GM12878 (cell line): Measurements from ENCODE around the gene CCDC81. TPM values are rescaled to one million over a fixed set of nuclear protein-coding genes. Genes with fewer than 3 reads are reported as not detected.

Experiments used
- ATAC-seq: fragments of 200-7000 bp; cut with Tn5 transposase; 3 replicates; pipeline ENCODE4 v1.9.1; 2020; ENCODE audit warnings: mild to moderate bottlenecking, moderate library complexity
- BruUV-seq: library from RNA; stranded (reverse); fragments of 400-500 nt; replicated peaks from 2 replicates; lab custom pipeline; 2021; lab: Mats Ljungman, UMichigan
- CTCF ChIA-PET: fragments of 300-600 bp; sonication (Branson Sonifier 250); formaldehyde crosslinking; extraction: SDS; loops from one replicate; lab custom pipeline; 2021; ENCODE audit warnings: inconsistent platforms; lab: Yijun Ruan, JAX
- POLR2A ChIA-PET: fragments of 350-600 bp; formaldehyde crosslinking; extraction: SDS; loops from one replicate; lab custom pipeline; 2021; ENCODE audit warnings: inconsistent platforms; lab: Charles Lee
- RAD21 ChIA-PET: fragments of 300-600 bp; sonication (Branson Sonifier 250); formaldehyde crosslinking; loops from one replicate; lab custom pipeline; 2023; ENCODE audit warnings: antibody characterized with exemption; ENCODE audit not compliant: unreplicated experiment; lab: Charles Lee
- SMC1A ChIA-PET: fragments of 300-600 bp; sonication (Branson Sonifier 250); formaldehyde crosslinking; loops from one replicate; lab custom pipeline; 2023; ENCODE audit not compliant: unreplicated experiment, uncharacterized antibody; lab: Charles Lee
- DNase-seq: peaks from one replicate; pipeline ENCODE4 v3.0.0-alpha.2; 2011; ENCODE audit warnings: low read depth, low spot score
- FAIRE-seq: peaks from 3 replicates; lab custom pipeline; 2011; peaks lifted over from hg19 to GRCh38; lab: Jason Lieb, UNC
- H2AFZ ChIP-seq: 2 replicates; pipeline ENCODE4 v1.6.0; 2011; ENCODE audit warnings: low read depth, low read length, control low read depth; ENCODE audit not compliant: control insufficient read depth
- H3K27ac ChIP-seq: 2 replicates; pipeline ENCODE4 v1.5.1; 2011; ENCODE audit warnings: control low read depth; ENCODE audit not compliant: control insufficient read depth, insufficient read depth
- H3K27me3 ChIP-seq, 2 experiments: replicated peaks in 1 of 2; 2 replicates each; pipeline versions ENCODE4 v1.6.0 to v1.6.1; 2011; ENCODE audit warnings: low read length in 1 of 2; ENCODE audit not compliant: control insufficient read depth in 2 of 2, insufficient read depth in 2 of 2
- H3K36me3 ChIP-seq, 2 experiments: 2 replicates each; pipeline ENCODE4 v1.5.1; 2011; ENCODE audit warnings: low read length in 1 of 2; ENCODE audit not compliant: control insufficient read depth in 2 of 2, insufficient read depth in 2 of 2
- H3K4me1 ChIP-seq: 2 replicates; pipeline ENCODE4 v1.6.1; 2011; ENCODE audit warnings: mild to moderate bottlenecking, low read length, moderate library complexity, mixed read lengths; ENCODE audit not compliant: control insufficient read depth, insufficient read depth
- H3K4me2 ChIP-seq: 2 replicates; pipeline ENCODE4 v1.6.0; 2011; ENCODE audit warnings: control low read depth; ENCODE audit not compliant: control insufficient read depth, insufficient read depth
- H3K4me3 ChIP-seq: fragments of 200-600 bp; sonication (generic); 2 replicates; pipeline ENCODE4 v1.5.1; 2016
- H3K79me2 ChIP-seq: 2 replicates; pipeline ENCODE4 v1.6.0; 2011; ENCODE audit warnings: low read length; ENCODE audit not compliant: control insufficient read depth, insufficient read depth
- H3K9ac ChIP-seq: 2 replicates; pipeline ENCODE4 v1.8.0; 2011; ENCODE audit warnings: low read length, control low read depth, mixed read lengths; ENCODE audit not compliant: control insufficient read depth, insufficient read depth
- H3K9me3 ChIP-seq: replicated peaks from 3 replicates; pipeline ENCODE4 v1.5.1; 2011; ENCODE audit warnings: mild to moderate bottlenecking, low read length; ENCODE audit not compliant: control insufficient read depth, insufficient read depth
- H4K20me1 ChIP-seq: 2 replicates; pipeline ENCODE4 v1.6.0; 2011; ENCODE audit not compliant: control insufficient read depth, insufficient read depth
- MEF2B ChIP-seq: fragments of 450-650 bp; IDR thresholded peaks from 2 replicates; pipeline ENCODE4 v1.6.1; 2018; ENCODE audit warnings: mild to moderate bottlenecking, moderate library complexity; ENCODE audit not compliant: partially characterized antibody, poor library complexity, severe bottlenecking
- SIN3A ChIP-seq: IDR thresholded peaks from 2 replicates; pipeline ENCODE4 v1.6.1; 2012; ENCODE audit warnings: low read depth, low read length, improper control_type of control experiment
- WGBS: methylation state at CpG from one replicate; pipeline ENCODE4 v1.1.6; 2016; ENCODE audit warnings: low lambda C conversion rate; ENCODE audit not compliant: insufficient replicate concordance, insufficient coverage; ENCODE audit errors: missing lambda C conversion rate; 5-methylcytosine and 5-hydroxymethylcytosine counted together
- in situ Hi-C: fragments of 300-500 bp; cut with MboI; formaldehyde crosslinking; loops from 9 replicates; pipeline ENCODE4 v1.14.3; 2018; ENCODE audit warnings: mixed read lengths
- intact Hi-C: fragments of 100-400 bp; cut with micrococcal nuclease; formaldehyde crosslinking; loops from one replicate; pipeline ENCODE4 v1.14.2; 2022; ENCODE audit not compliant: unreplicated experiment
- polyA plus RNA-seq, 11 experiments: library from polyadenylated mRNA; depleted of rRNA in 4 of 11; unstranded in 6 of 11; stranded (reverse) in 5 of 11; fragments of >200 nt; fragmentation: Nextera tagmentation in 4 of 11; fragmentation: Illumina TruSeq in 1 of 11; extraction: Ambion mirVana in 4 of 11; extraction: Trizol in 1 of 11; gene quantifications; 1 replicate in 1 of 11; 2 replicates in 10 of 11; pipeline versions ENCODE4 v1.2.1 to v1.2.3, GENCODE V29; 2011 to 2016; ENCODE audit warnings: inconsistent platforms in 2 of 11, missing spikeins in 2 of 11, low read depth in 1 of 11
- total RNA-seq, 4 experiments: library from RNA; depleted of rRNA in 3 of 4; stranded (reverse); fragments of >200 nt in 3 of 4; fragmentation: Illumina TruSeq in 1 of 4; extraction: Trizol in 1 of 4; gene quantifications; 2 replicates each; pipeline versions ENCODE4 v1.2.1 to v1.2.3, GENCODE V29; 2013 to 2021

CCDC81 gene
- total and polyA plus RNA-seq, 10 of the 15 experiments (the other 5 are each of a cell fraction or from before 2014, with no cell fraction given) = 0.06 to 0.53 (median 0.22) TPM

GRCh38 chr11:86380295-86381059, 5.8 kb downstream of the CCDC81 start:
- Histone ChIP-seq H3K4me1 (no peaks in the 10 kb centered on the region), H3K9me3 (no peaks in the 10 kb centered on the region; the same call in 2 of the 3 replicates), H3K27me3 (no peaks in the 10 kb centered on the region; a peak in 1 of 4 replicates), H3K36me3 (no peaks in the 10 kb centered on the region), H2AFZ (no peak overlapping the region), H3K9ac (no peak overlapping the region), H4K20me1 (no peaks in the 10 kb centered on the region), H3K79me2 (no peaks in the 10 kb centered on the region), H3K4me2 (no peak overlapping the region), H3K27ac (no peak overlapping the region), H3K4me3 (no peak overlapping the region)
- no peak for ATAC-seq
- in situ Hi-C loops (no loop called here), intact Hi-C loops (no loop called here)
- no TSS peak for BruUV-seq
- SMC1A ChIA-PET = interaction anchor here (0.7 to 1.1 kb wide), 3 partner anchors 12 to 1370 kb away, joined by 3 to 4 read pairs (median 3); no protein-coding TSS in a partner anchor
- RAD21 ChIA-PET = no interaction called here
- 40% methylated on average over 2 of the region's 2 CpGs for WGBS
- no peak for TF ChIP-seq SIN3A
- FAIRE-seq = no peak
- no peak for DNase-seq
- POLR2A ChIA-PET = no interaction called here
- CTCF ChIA-PET = no interaction called here

GRCh38 chr11:86383041-86383955, 8.6 kb downstream of the CCDC81 start:
- BruUV-seq = no TSS peak
- Histone ChIP-seq H3K9ac (no peak overlapping the region), H3K79me2 (no peaks in the 10 kb centered on the region), H3K4me1 (no peaks in the 10 kb centered on the region), H2AFZ (no peak overlapping the region), H3K36me3 (no peaks in the 10 kb centered on the region), H3K27ac (no peak overlapping the region), H3K27me3 (no peaks in the 10 kb centered on the region; a peak in 1 of 4 replicates), H3K4me3 (no peak overlapping the region), H4K20me1 (no peaks in the 10 kb centered on the region), H3K9me3 (no peaks in the 10 kb centered on the region), H3K4me2 (no peak overlapping the region)
- CTCF ChIA-PET = no interaction called here
- no peak for DNase-seq
- intact Hi-C loops (no loop called here), in situ Hi-C loops (no loop called here)
- POLR2A ChIA-PET = no interaction called here
- FAIRE-seq = no peak
- SMC1A ChIA-PET = no interaction called here
- 52% methylated on average over 5 of the region's 5 CpGs for WGBS
- no peak for ATAC-seq
- RAD21 ChIA-PET = no interaction called here
- TF ChIP-seq MEF2B = no peak
